A549 (cell line): Measurements from ENCODE around the gene EFCAB11. TPM values are rescaled to one million over a fixed set of nuclear protein-coding genes. Genes with fewer than 3 reads are reported as not detected.

Experiments
- ATAC-seq, 2 experiments: fragments of 200-7000 bp in 1 of 2; fragments of >200 bp in 1 of 2; cut with Nextera tagmentation in 1 of 2; cut with Tn5 transposase in 1 of 2; 3 replicates each; pipeline versions ENCODE4 v1.8.0 to v1.9.1; 2018 to 2020; ENCODE audit warnings: mild to moderate bottlenecking in 1 of 2, moderate library complexity in 1 of 2
- CTCF ChIA-PET: fragments of 300-600 bp; sonication (Branson Sonifier 250); formaldehyde crosslinking; extraction: SDS; loops from one replicate; lab custom pipeline; 2021; ENCODE audit warnings: antibody characterized with exemption, inconsistent platforms; lab: Yijun Ruan, JAX
- POLR2A ChIA-PET: fragments of 350-600 bp; formaldehyde crosslinking; extraction: SDS; loops from one replicate; lab custom pipeline; 2021; ENCODE audit warnings: antibody characterized with exemption, inconsistent platforms; lab: Yijun Ruan, JAX
- DNase-seq, 2 experiments: peaks; one replicate each; pipeline versions ENCODE4 v3.0.0 to v3.0.0-alpha.2; 2011 to 2016; ENCODE audit warnings: low read depth in 1 of 2, low spot score in 1 of 2
- FAIRE-seq: peaks from 2 replicates; lab custom pipeline; 2011; peaks lifted over from hg19 to GRCh38; lab: Jason Lieb, UNC
- H3K27ac ChIP-seq, 2 experiments: fragments of >200 bp; sonication (Bioruptor Twin); formaldehyde crosslinking; 3 replicates each; pipeline ENCODE4 v1.5.1; 2016 to 2017
- H3K4me1 ChIP-seq: fragments of >200 bp; sonication (Bioruptor Twin); formaldehyde crosslinking; 3 replicates; pipeline ENCODE4 v1.6.1; 2016
- H3K4me2 ChIP-seq: fragments of >200 bp; sonication (Bioruptor Twin); formaldehyde crosslinking; 3 replicates; pipeline ENCODE4 v1.6.1; 2016
- H3K4me3 ChIP-seq: fragments of >200 bp; sonication (Bioruptor Twin); formaldehyde crosslinking; 3 replicates; pipeline ENCODE4 v1.5.1; 2016
- H3K9me3 ChIP-seq: fragments of >200 bp; sonication (Bioruptor Twin); formaldehyde crosslinking; 3 replicates; pipeline ENCODE4 v1.6.1; 2016
- ATOH8 ChIP-seq: fragments of 250-450 bp; sonication (Bioruptor Pico); IDR thresholded peaks from 2 replicates; pipeline ENCODE4 v1.5.0; 2020; ENCODE audit warnings: low read depth, mild to moderate bottlenecking, moderate library complexity
- CBX8 ChIP-seq: fragments of 200-600 bp; sonication (generic); IDR thresholded peaks from 2 replicates; pipeline ENCODE4 v1.6.1; 2016
- CHD2 ChIP-seq: fragments of 150-350 bp; IDR thresholded peaks from 2 replicates; pipeline ENCODE4 v1.6.1; 2014; ENCODE audit warnings: low read length; ENCODE audit not compliant: partially characterized antibody
- HES2 ChIP-seq: fragments of >200 bp; sonication (Bioruptor Twin); formaldehyde crosslinking; IDR thresholded peaks from 2 replicates; pipeline ENCODE4 v1.6.1; 2016
- HOXA7 ChIP-seq: fragments of 250-450 bp; sonication (Bioruptor Pico); IDR thresholded peaks from 2 replicates; pipeline ENCODE4 v1.5.0; 2020; ENCODE audit warnings: mild to moderate bottlenecking, moderate library complexity
- HOXB5 ChIP-seq: fragments of 250-450 bp; sonication (Bioruptor Pico); IDR thresholded peaks from 2 replicates; pipeline ENCODE4 v1.5.0; 2020; ENCODE audit warnings: mild to moderate bottlenecking, moderate library complexity
- JUNB ChIP-seq: fragments of >200 bp; sonication (Bioruptor Twin); formaldehyde crosslinking; IDR thresholded peaks from 2 replicates; pipeline ENCODE4 v1.6.1; 2016
- KDM1A ChIP-seq: fragments of 200-600 bp; sonication (generic); IDR thresholded peaks from 2 replicates; pipeline ENCODE4 v1.6.1; 2016; ENCODE audit warnings: low read depth, mild to moderate bottlenecking
- KDM5A ChIP-seq: fragments of 200-600 bp; sonication (generic); IDR thresholded peaks from 2 replicates; pipeline ENCODE4 v1.6.1; 2016; ENCODE audit warnings: antibody characterized with exemption, mild to moderate bottlenecking
- MAFK ChIP-seq: fragments of 450-650 bp; IDR thresholded peaks from 2 replicates; pipeline ENCODE4 v1.6.1; 2014; ENCODE audit not compliant: partially characterized antibody
- MAZ ChIP-seq: fragments of 150-350 bp; IDR thresholded peaks from 2 replicates; pipeline ENCODE4 v1.6.1; 2014; ENCODE audit warnings: antibody characterized with exemption, low read depth, low read length, borderline replicate concordance
- NFE2L2 ChIP-seq: fragments of 150-350 bp; conservative IDR thresholded peaks from 2 replicates; pipeline ENCODE4 v1.6.1; 2014; ENCODE audit warnings: low read length
- POLR2A ChIP-seq: IDR thresholded peaks from 2 replicates; pipeline ENCODE4 v1.6.1; 2012; ENCODE audit warnings: mild to moderate bottlenecking, low read length
- POLR2AphosphoS2 ChIP-seq: conservative IDR thresholded peaks from 2 replicates; pipeline ENCODE4 v1.6.1; 2012; ENCODE audit warnings: low read length, improper control_type of control experiment, inconsistent platforms
- RAD21 ChIP-seq, 2 experiments: fragments of >200 bp in 1 of 2; sonication (Bioruptor Twin) in 1 of 2; formaldehyde crosslinking in 1 of 2; IDR thresholded peaks in 1 of 2; conservative IDR thresholded peaks in 1 of 2; 2 replicates in 1 of 2; 3 replicates in 1 of 2; pipeline ENCODE4 v1.6.1; 2012 to 2018; ENCODE audit warnings: inconsistent platforms in 1 of 2
- RARB ChIP-seq: fragments of 250-450 bp; sonication (Bioruptor Pico); IDR thresholded peaks from 2 replicates; pipeline ENCODE4 v1.8.0; 2021; ENCODE audit warnings: mild to moderate bottlenecking, moderate library complexity
- REST ChIP-seq: fragments of 200-600 bp; sonication (generic); IDR thresholded peaks from 2 replicates; pipeline ENCODE4 v1.6.1; 2016; ENCODE audit warnings: antibody characterized with exemption, mild to moderate bottlenecking, moderate library complexity
- SREBF2 ChIP-seq: fragments of 450-650 bp; IDR thresholded peaks from 2 replicates; pipeline ENCODE4 v1.6.1; 2014; ENCODE audit warnings: mild to moderate bottlenecking, moderate library complexity
- USF2 ChIP-seq: fragments of 450-650 bp; IDR thresholded peaks from 2 replicates; pipeline ENCODE4 v1.6.1; 2014; ENCODE audit warnings: antibody characterized with exemption
- ZC3H11A ChIP-seq: fragments of 450-650 bp; IDR thresholded peaks from 2 replicates; pipeline ENCODE4 v1.6.1; 2014; ENCODE audit warnings: antibody characterized with exemption, mild to moderate bottlenecking
- ZFP36 ChIP-seq: fragments of 450-650 bp; IDR thresholded peaks from 2 replicates; pipeline ENCODE4 v1.6.1; 2014; ENCODE audit warnings: borderline replicate concordance; ENCODE audit not compliant: partially characterized antibody
- ZNF302 ChIP-seq: fragments of 250-450 bp; sonication (Bioruptor Pico); IDR thresholded peaks from 2 replicates; pipeline ENCODE4 v1.9.0; 2021; ENCODE audit warnings: inconsistent platforms, mild to moderate bottlenecking, moderate library complexity
- ZSCAN20 ChIP-seq: fragments of 250-450 bp; sonication (Bioruptor Pico); IDR thresholded peaks from 2 replicates; pipeline ENCODE4 v1.8.0; 2022; ENCODE audit warnings: mild to moderate bottlenecking, moderate library complexity
- WGBS: methylation state at CpG from one replicate; pipeline ENCODE4 v1.1.6; 2017; ENCODE audit errors: missing lambda C conversion rate; 5-methylcytosine and 5-hydroxymethylcytosine counted together
- polyA plus RNA-seq, 4 experiments: library from polyadenylated mRNA; depleted of rRNA in 3 of 4; stranded (reverse); fragments of >200 nt; fragmentation: RNase III in 1 of 4; extraction: RNeasy Plus Mini Kit Qiagen cat#74134 plus additional on column Dnase treatment in 1 of 4; gene quantifications; 2 replicates in 3 of 4; 3 replicates in 1 of 4; pipeline ENCODE4 v1.2.3, GENCODE V29; 2011 to 2017

EFCAB11 gene
- polyA plus RNA-seq, 2 of the 4 experiments (the other 2 are of a cell fraction), result 18.8 to 19.6 TPM

- CTCF ChIA-PET, result no interaction called here
Measured at GRCh38 chr14:89779707-89780106, 174.8 kb downstream of the EFCAB11 start.

GRCh38 chr14:89775946-89776345 lies 178.6 kb downstream of the EFCAB11 start:
- H3K4me3 ChIP-seq, result no peak overlapping the region
- ChIA-PET CTCF (interaction anchor here (0.7 to 1.0 kb wide), 3 partner anchors 10 to 44 kb away, joined by 3 read pairs; no protein-coding TSS in a partner anchor), POLR2A (no interaction called here)
- TF ChIP-seq RARB, result no peak
- TF ChIP-seq RAD21 (conservative IDR thresholded peaks at IDR 0.05 in 1 of 2, IDR thresholded peaks at IDR 0.05 in 1 of 2), result no peak
- TF ChIP-seq POLR2A, result no peak
- no peak for TF ChIP-seq CHD2
- no peak for TF ChIP-seq HOXA7
- no peak for TF ChIP-seq ZSCAN20 (CRISPR knock-in tag)
- TF ChIP-seq REST, result no peak
- TF ChIP-seq ZC3H11A, result no peak
- no peak for TF ChIP-seq ZNF302 (CRISPR knock-in tag)
- H3K9me3 ChIP-seq, result no peaks in the 10 kb centered on the region
- H3K4me2 ChIP-seq, result no peak overlapping the region
- DNase-seq (no peak), FAIRE-seq (no peak), ATAC-seq (no peak)
- H3K4me1 ChIP-seq, result peaks cover 6% of the 10 kb centered on the region
- no peak overlapping the region for H3K27ac ChIP-seq
- 72% methylated on average over 3 of the region's 3 CpGs for WGBS

More at GRCh38 chr14:89779707-89780106, 174.8 kb downstream of the EFCAB11 start:
- H3K4me2 ChIP-seq, result no peak overlapping the region
- FAIRE-seq, result no peak
- POLR2A ChIA-PET, result no interaction called here
- H3K9me3 ChIP-seq, result no peaks in the 10 kb centered on the region
- H3K4me3 ChIP-seq, result no peak overlapping the region
- no peaks in the 10 kb centered on the region for H3K4me1 ChIP-seq
- no peak for ATAC-seq
- WGBS, result 49% methylated on average over 8 of the region's 8 CpGs
- H3K27ac ChIP-seq, result no peak overlapping the region
- TF ChIP-seq ZFP36 (no peak), CBX8 (no peak), RARB (no peak), SREBF2 (no peak), USF2 (no peak), JUNB (no peak), NFE2L2 (no peak), POLR2A (no peak), HOXB5 (CRISPR knock-in tag) (no peak), POLR2AphosphoS2 (no peak), ATOH8 (CRISPR knock-in tag) (no peak), KDM5A (no peak), MAZ (no peak), MAFK (no peak), HES2 (no peak), KDM1A (no peak)
- no peak for DNase-seq
